PFSK-1 (cell line): ENCODE measurements around the gene DGCR2.

Source experiments
- POLR2AphosphoS5 ChIP-seq: IDR thresholded peaks from 2 replicates; pipeline ENCODE4 v1.6.1; 2012; ENCODE audit warnings: low read depth, mild to moderate bottlenecking, control low read depth, low read length, moderate library complexity
- SIN3A ChIP-seq: IDR thresholded peaks from 2 replicates; pipeline ENCODE4 v1.6.1; 2012; ENCODE audit warnings: mild to moderate bottlenecking, low read length, moderate library complexity, borderline replicate concordance; ENCODE audit not compliant: insufficient read depth
- TAF1 ChIP-seq: IDR thresholded peaks from 2 replicates; pipeline ENCODE4 v1.6.1; 2012; ENCODE audit warnings: low read length, control low read depth, borderline replicate concordance; ENCODE audit not compliant: insufficient read depth
- TF ChIP-seq, protein P1 (sequence below), 2 experiments: IDR thresholded peaks; 2 replicates each; pipeline versions ENCODE4 v1.6.1 to v1.8.0; 2011 to 2012; ENCODE audit warnings: low read depth in 2 of 2, low read length in 2 of 2, control low read depth in 1 of 2, inconsistent platforms in 1 of 2, mild to moderate bottlenecking in 1 of 2, moderate library complexity in 1 of 2; ENCODE audit not compliant: insufficient read depth in 1 of 2

DNA sequence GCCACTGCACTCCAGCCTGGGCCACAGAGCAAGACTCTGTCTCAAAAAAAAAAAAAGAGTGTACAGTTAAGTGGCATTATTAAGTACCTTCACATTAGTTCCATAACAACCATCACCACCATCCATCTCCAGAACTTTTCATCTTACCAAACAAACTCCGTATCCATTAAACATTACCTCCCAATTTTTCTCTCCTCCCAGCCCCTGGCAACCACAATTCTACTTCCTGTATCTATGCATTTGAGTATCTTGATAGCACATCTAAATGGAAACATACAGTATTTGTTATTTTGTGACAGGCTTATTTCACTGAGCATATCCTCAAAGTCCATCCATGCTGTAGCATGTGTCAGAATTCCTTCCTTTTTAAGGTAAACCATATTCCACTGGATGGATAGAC is 46.8 kb downstream of the DGCR2 start:
- TF ChIP-seq POLR2AphosphoS5 (no peak), TAF1 (no peak), SIN3A (no peak)
- TF ChIP-seq, protein P1, sequence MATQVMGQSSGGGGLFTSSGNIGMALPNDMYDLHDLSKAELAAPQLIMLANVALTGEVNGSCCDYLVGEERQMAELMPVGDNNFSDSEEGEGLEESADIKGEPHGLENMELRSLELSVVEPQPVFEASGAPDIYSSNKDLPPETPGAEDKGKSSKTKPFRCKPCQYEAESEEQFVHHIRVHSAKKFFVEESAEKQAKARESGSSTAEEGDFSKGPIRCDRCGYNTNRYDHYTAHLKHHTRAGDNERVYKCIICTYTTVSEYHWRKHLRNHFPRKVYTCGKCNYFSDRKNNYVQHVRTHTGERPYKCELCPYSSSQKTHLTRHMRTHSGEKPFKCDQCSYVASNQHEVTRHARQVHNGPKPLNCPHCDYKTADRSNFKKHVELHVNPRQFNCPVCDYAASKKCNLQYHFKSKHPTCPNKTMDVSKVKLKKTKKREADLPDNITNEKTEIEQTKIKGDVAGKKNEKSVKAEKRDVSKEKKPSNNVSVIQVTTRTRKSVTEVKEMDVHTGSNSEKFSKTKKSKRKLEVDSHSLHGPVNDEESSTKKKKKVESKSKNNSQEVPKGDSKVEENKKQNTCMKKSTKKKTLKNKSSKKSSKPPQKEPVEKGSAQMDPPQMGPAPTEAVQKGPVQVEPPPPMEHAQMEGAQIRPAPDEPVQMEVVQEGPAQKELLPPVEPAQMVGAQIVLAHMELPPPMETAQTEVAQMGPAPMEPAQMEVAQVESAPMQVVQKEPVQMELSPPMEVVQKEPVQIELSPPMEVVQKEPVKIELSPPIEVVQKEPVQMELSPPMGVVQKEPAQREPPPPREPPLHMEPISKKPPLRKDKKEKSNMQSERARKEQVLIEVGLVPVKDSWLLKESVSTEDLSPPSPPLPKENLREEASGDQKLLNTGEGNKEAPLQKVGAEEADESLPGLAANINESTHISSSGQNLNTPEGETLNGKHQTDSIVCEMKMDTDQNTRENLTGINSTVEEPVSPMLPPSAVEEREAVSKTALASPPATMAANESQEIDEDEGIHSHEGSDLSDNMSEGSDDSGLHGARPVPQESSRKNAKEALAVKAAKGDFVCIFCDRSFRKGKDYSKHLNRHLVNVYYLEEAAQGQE (IDR thresholded peaks at IDR 0.05; ENCODE audit: insufficient read depth in 1 of 2, low read depth in 2 of 2, low read length in 2 of 2) = no peak
